Suppressor macrophage treated with lipopolysaccharide for 1 hour (primary cell): Measurements from ENCODE around the gene DISP2.

ENCODE experiments used
- DNase-seq, 3 donors: peaks; one replicate each; pipeline ENCODE4 v3.0.0-alpha.2; 2020 to 2022

Gene DISP2

DNA sequence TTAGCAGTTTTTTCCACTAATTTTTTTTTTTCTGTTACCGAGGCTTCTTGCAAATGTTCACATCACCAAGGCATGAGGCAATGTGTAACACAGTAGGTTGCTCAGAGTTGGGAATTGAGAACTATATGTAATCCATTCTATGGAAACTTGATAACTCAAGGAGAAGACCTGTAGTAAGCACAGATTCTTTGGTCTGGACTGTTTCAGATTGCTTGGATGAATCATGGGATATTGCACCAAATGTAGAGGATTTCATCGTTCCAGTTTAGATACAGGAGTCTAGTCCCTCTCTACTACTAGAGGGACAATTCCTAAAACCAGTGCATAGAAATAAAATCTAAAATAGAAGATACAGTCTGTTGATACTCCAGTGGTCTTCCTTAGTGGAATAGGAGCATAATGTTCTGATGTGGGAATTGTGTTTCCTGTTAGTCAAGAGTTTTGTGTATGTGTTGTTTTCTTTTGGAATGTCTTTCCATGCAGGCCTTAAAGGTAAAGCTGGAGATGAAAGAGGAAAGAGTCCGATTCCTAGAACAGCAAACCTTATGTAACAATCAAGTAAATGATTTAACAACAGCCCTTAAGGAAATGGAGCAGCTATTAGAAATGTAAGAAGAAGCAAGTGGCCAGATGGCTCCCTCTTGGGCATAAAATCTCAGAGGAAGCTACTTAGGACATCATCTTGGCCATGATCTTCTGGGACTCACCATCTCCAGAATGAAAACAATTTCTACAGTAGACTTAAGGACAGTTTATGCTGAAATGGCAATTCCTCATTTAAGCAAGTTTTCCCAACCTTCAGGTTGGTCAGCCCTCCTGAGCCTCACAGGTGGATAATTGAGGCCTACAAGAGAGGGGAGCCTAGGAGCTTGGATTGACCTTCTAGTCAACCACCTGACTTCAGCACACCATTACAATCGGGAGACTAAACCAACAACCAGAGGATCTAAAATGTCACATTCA is 35.2 kb downstream of the DISP2 start:
- peak in 2 of 3 donors; percentile 20 to 29 for DNase-seq

DNA sequence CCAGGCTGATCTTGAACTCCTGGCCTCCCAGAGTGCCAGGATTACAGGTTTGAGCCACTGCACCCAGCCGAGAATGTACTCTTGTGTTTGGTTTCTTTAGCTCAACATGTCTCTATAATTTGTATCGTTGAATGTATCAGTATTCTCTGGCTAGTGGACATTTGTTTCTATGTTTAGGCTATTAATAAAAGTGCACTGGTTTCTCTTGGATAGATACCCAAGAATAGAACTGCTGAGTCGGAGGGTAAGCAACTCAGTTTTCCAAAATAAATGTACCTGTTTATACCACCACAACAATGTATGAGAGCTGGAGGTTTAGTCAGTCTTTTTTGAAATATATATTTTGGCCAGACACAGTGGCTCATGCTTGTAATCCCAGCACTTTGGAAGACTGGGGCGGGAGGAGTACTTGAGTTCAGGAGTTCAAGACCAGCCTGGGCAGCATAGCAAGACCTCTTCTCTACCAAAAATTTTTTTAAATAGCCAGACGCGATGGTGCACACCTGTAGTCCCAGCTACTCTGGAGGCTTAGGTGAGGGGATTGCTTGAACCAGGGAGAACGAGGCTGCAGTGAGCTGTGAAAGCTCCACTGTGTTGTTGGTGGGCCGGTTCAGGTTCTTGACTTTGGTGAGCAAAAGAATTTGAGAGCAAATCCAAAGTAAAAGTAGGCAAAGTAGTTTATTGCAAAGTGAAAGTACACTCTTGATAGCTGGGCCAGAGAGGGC is 39.8 kb downstream of the DISP2 start:
- no peak for DNase-seq

DNA sequence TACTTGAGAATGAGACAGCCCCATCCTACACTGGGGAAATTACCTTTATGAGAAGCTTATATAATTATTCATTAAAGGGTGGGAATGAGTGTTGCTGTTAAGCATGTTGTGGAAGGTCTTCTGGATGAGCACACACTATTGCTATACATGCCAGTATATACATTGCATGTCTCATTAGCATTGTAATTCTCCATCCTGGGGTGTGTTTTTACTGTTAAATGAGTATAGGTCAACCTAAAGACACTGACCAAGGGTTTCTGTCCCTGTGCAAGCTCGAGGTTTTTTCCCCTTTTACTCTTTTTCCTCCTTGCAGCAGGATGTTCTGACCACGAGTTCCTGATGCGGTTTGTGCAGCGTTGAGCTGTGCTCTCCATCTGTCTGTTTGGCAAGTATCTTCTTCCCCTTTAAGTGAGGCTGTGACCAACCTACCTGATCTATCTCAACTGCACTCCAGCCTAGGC is 40.4 kb downstream of the DISP2 start:
- peak; percentile 73 to 80 (median 78) for DNase-seq

DNA sequence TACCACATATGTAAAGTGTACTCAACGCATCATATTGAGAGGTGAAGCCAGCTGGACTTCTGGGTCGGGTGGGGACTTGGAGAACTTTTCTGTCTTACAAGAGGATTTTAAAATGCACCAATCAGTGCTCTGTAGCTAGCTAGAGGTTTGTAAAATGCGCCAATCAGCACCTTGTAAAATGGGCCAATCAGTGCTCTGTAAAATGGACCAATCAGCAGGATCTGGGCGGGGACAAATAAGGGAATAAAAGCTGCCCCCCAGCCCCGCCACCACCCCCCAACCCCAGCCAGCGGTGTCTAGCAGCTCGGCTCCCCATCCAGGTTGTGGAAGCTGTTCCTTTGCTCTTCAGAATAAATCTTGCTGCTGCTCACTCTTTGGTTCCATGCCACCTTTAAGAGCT is 41.4 kb downstream of the DISP2 start:
- DNase-seq = no peak

DNA sequence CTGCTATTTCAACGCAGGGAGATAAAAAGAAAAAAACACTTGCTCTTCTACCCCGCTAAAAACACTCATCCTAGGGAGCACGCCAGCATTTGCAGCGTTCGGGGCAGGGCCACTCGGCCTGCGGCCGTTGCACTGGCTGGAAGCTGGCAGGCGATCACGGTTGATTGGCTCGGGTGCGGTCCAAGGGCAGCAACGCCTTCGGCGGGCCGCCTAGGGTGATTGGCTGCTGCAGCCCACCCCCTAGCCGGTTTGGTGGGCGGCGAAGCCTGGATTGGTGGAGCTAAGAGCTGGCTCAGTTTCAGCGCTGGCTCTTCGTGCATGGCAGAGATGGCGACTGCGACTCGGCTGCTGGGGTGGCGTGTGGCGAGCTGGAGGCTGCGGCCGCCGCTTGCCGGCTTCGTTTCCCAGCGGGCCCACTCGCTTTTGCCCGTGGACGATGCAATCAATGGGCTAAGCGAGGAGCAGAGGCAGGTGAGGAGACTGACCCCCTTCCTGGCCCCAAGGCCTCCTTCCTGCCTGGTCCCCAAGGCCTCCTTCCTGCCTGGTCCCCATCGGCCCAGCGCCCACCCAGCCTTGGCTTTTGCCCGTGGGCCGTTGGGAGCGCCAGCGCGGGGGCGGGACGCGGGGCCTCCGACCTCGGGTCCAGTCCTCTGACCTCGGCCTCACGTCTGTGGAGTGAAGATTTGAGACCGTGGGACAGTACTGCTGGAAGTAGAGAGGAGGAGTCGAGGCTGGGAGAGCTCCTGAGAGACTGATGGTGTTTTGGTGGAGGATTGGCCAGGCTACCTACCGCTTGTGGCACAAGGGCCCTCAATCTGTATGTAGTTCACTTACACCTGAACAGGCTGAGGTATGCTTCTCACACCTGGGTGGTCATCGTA is 47.7 kb downstream of the DISP2 start, which contains the start of gene IVD:
TSS of gene IVD (plus strand) at position 295 of the 881 bp plus-strand sequence. CDS start at position 328, 33 bp downstream.
- peak; percentile 95 to 97 (median 96) for DNase-seq

DNA sequence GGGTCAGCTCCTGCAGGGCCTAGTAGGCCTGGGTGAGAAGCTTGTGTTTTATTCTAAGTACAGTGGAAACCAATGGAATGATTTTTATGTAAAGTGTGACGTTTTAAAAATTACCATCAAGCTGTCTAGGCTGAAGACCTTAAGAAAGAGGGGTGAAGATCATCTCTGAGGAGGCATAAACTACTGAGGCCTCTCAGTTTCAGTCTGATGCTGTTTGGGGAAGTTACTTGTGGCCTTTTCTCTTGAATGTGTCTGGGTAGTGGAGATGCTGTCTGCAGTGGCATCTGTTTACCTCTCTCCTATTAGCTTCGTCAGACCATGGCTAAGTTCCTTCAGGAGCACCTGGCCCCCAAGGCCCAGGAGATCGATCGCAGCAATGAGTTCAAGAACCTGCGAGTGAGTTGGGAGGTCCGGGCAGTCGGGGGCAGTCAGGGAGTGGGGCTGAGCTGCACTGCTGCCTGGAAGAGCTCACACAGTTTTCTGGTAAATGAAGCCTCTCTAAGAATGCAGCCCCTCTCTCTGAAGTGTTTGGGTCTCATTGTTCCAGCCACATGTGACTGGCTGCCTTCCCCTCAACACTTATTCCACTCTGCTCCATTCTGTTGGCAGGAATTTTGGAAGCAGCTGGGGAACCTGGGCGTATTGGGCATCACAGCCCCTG is 49.4 kb downstream of the DISP2 start:
- DNase-seq = peak in 1 of 3 donors; percentile 26

DNA sequence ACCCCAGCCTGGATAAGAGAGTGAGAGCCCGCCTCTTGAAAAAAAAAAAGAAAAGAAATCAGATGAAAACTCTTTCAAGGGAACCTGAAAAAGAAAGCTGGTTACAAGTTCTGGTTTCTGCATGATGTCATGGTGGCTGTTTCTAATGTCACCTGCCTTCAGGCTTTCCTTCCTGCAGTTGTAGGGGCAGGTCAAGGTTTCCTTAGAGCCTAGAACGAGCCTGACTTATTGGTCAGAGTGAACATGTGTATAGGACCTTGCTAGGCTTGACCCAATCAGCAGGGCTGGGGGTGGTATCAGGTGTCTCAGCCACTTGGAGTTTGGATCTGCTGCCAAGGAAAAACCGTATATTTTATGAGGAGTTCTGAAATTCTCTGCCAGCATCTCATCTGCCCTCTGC is 51.3 kb downstream of the DISP2 start:
- DNase-seq = no peak

DNA sequence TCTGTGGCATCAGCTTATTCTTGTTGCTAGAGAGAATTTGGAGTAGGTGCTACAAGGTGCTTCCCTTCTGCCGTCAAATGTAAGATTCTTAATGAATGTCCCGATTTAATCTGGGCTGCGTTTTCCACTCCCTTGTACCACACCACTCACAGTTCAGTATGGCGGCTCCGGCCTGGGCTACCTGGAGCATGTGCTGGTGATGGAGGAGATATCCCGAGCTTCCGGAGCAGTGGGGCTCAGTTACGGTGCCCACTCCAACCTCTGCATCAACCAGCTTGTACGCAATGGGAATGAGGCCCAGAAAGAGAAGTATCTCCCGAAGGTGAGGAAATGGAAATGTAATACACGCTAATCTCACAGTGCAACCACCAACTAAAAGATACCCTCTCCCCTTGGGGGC is 52.5 kb downstream of the DISP2 start:
- DNase-seq = no peak

DNA sequence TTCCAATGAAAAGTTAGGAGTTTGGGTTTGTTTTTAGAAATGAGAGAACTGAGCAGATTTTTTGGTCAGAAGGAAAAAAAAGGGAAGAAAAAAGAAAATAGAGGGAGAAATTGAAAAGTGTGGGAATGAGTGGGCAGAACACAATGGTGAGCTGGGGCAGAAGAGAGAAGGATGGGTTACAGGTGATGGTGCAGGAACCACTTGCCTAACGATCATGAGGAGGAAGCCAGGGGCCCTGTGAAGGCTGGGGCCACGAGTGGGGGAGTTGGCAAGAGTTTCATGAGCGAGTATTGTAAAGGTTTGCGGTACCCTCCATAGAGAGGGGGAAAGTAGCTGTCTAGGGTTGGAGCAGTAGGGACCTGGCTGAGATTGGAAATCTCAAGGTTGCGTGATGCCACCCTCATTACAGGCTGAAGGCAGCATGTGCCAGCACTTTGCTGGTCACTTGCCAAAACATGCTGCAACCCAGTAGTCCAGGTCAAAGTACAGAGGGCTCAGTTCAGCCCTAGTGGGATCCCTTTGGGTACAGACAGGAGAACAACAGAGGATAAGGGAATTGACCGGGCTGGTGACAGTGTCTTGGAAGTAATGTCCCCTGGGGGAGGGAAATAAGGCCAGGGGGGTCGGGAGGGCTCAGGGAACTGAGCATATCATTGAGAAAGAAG is 54.2 kb downstream of the DISP2 start:
- DNase-seq = no peak

DNA sequence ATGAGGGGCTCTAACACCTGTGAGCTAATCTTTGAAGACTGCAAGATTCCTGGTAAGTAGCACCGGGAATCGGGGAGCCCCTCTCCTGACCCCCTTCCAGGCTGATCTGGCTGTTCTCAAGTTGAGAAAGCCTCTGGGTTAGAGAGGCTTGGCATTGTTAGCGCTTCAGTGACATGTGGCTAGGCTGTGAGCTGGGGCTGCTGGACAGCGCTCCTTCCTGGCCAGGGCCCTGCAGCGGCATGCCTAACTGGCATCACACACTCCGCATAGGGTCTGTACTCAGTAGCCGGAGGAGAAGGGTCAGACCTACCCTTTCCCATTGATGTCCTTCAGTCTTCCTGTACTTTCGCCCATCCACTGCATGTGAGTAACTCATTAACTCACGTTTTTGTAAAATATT is 55.0 kb downstream of the DISP2 start:
- DNase-seq = no peak

DNA sequence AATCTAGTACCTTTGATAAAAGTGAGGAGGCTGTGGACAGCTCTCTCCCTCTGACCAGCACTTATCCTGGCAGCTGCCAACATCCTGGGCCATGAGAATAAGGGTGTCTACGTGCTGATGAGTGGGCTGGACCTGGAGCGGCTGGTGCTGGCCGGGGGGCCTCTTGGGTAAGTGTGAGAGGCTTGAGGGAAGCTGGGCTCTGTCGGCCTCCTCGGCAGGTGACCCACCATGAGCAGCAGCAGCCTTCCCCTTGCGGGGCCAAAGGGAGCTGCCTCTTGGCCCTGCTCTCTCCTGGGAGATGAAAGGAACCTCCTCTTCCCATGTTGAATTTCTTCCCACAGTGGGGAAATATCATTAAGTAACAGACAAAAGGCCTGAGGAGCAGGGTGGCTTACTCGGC is 56.8 kb downstream of the DISP2 start:
- no peak for DNase-seq

DNA sequence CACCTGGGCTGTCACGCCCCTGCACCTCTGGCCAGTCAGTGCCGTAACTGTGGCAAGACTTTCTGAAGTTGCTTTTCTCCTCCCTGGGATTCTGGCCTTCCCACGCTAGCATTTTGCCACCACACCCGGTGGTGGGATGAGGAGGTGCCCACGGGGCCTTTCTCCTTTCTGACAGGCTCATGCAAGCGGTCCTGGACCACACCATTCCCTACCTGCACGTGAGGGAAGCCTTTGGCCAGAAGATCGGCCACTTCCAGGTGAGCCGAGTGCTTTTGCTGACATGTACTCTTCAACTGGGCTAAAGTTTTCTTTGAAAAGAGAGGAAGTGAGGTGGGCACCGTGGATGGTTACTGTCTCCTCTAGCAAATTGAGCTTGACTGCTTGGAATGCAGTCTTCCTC is 57.2 kb downstream of the DISP2 start:
- no peak for DNase-seq

DNA sequence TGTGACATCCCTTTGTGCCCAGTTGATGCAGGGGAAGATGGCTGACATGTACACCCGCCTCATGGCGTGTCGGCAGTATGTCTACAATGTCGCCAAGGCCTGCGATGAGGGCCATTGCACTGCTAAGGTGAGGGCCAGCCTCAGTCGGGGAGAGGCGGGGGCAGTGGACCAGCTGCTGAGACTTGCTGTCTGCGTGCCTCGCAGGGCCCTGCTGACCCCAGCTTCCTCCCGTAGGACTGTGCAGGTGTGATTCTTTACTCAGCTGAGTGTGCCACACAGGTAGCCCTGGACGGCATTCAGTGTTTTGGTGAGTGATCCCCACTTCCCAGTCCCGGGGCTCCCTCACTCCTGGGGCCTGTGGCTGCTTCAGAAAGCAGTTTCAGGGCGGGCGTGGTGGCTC is 58.0 kb downstream of the DISP2 start:
- no peak for DNase-seq

DNA sequence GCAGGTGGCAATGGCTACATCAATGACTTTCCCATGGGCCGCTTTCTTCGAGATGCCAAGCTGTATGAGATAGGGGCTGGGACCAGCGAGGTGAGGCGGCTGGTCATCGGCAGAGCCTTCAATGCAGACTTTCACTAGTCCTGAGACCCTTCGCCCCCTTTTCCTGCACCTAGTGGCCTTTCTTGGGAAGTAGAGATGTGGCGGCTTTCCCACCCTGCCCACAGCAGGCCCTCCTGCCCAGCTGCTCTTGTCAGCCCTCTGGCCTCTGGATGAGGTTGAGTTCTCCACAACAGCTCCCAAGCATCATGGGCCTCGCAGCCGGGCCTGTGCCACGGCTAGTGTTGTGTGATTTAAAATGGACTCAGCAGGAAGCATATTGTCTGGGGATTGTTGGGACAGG is 60.1 kb downstream of the DISP2 start:
- no peak for DNase-seq

DNA sequence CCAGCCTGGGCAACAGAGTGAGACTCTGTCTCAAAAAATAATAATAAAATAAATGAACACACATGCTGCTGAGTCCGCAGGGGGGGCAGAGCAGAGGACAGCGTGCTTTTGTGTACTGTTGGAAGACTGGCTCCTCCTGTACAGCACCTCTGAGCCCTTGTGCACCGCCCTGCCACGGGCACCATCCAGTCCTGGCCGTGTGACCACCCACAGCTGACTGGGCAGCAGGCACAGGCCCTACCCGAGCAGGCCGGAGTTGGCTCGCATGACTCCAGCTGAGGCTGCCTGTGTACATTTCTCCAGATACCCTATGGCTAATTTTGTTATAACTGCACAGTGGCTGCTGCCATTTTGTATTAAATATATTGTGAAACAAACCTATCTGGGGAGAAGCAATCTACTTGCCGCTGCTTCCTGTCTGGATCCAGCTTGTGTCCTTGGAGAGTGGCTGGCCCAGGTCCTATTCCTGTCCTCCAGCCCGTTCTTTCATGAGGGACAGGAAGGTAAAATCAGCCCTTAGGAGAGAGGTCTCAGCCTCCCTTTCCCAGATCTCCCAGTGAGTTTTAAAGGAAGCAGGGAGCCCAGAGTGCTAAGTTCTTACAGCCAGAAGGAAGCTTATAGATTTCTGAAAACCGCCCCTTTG is 62.2 kb downstream of the DISP2 start:
- DNase-seq = no peak

DNA sequence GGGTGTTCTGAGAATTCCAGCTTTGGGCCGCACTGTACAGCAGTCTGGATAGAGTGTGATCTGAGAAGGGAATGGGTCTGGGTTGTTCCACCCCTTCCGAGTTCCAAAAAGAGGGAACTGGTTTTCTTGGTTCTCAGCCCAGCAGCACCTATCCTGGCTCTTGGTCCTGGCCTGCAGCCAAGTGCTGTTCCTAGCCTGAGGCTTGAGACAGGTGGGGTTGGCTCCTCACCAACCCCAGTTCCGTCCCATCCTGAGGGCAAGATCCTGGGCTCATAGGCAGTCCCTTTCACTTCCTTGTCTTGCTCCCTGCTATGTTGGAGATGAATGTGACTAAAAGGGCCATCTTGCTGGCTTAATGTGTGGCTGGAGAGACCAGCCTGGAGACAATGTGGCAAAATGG is 62.8 kb downstream of the DISP2 start:
- no peak for DNase-seq

DNA sequence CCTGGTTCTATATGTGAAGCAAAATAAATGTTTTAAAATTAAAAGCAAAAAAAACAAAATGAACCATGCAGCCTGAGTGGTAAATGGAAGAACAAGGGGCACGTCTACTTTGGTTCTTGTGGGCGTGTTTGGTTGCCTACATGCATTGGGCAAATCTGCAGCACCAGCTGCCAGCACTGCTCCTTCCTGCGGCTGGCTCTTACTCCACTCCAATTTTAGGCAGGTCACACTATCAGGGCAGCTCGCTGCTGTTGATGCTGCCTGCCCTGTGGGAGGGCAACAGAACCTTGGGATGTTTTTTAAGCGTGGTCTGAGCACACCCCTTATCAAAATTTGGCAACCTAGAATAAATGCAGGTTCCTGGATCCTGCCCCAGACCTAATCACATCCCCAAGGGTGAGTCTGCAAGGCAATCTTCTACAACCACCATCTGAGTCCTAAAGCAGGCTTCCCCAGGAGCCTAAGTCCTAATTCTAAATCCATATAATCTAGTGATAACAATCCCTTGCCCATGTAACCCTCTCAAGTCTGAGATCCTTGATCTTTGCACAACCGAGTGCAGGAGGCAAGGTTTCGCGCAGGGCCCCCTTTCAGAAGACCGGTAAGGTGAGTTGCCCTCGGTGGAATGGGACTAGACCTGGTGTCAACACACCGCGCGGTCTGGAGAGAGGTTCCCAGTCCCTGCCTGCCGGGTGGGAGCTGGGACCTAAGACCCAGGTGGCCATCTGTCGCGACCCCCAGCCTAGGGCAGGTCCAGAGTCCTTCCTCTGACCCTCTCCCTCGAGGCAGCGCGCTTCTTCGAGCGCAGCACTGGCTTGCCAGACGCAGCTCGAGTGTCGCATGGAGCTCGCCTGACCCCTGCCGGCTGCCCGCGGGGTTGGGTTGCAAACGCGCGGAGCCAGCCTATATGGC is 63.5 kb downstream of the DISP2 start:
- peak; percentile 79 to 91 (median 91) for DNase-seq

DNA sequence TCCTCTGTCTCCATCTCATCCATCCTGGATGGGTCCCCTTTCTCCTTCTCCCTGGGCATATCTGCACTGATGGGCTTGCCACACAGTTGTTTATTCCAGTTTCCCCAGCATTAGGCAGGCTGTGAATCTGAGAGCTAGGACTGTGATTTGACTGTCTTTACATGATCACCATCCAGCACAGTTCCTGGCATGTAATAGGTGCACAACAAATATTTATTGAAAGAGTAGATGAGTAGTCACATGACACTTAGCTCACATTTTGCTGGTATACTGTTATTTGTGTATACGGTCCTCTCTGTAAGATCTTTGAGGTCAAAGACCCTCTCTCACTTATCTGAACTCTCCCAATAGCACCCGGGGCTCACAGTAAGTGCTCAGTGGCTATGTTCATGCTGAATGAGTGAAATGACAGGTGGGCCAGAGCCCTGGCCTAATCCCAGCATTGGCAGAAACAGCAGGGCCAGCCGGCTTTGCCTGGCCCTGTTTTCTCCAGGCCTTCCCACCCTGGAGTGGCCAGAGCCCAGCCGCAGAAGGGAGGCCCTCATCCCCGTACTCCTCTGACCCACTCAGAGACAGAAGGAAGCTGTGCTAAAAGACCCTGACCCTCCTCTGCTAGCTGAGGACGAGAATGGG is 66.6 kb downstream of the DISP2 start:
- DNase-seq = no peak

DNA sequence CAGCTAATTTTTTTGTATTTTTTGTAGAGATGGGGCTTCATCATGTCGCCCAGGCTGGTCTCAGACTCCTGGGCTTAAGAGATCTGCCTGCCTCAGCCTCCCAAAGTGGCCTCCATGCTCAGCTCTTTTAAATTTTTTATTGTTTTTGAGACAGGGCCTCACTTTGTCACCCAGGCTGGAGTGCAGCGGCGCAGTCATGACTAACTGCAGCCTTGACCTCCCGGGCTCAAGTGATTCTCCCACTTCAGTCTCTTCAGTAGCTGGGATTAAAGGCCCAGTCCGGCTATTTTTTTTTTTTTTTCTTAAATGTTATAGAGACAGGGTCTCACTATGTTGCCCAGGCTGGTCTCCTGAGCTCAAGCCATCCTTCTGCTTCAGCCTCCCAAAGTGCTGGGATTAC is 67.7 kb downstream of the DISP2 start:
- no peak for DNase-seq

DNA sequence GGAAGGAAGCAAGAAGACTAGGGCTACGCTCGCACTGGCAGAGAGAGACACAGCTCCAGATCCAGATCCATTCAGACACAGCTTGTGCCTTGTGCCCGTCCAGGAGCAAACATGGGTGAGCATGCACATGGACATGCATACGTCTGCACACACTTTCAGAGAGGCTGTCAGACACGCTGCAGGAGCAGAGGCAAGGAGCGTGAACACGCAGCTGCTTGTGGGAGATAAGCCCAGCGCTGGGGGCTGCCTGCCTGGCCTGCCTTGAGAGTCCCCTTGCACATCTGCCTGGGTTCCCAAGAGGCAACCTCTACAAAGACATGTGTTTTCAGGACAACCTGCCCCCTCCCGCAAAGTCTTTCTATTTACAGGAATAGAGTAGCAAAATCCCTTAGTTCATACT is 69.2 kb downstream of the DISP2 start:
- no peak for DNase-seq
